Loucy (cell line): ENCODE measurements around the gene VSIG10L2.

Source experiments
- H2AFZ ChIP-seq: fragments of 200-600 bp; sonication (generic); 2 replicates; pipeline ENCODE4 v1.6.0; 2016; ENCODE audit warnings: antibody characterized with exemption, mild to moderate bottlenecking, low read length, moderate library complexity
- H3F3A ChIP-seq: fragments of 200-600 bp; 2 replicates; pipeline ENCODE4 v1.6.0; 2016; ENCODE audit warnings: antibody characterized with exemption, low read depth, mild to moderate bottlenecking
- H3K27me3 ChIP-seq: fragments of 200-600 bp; sonication (generic); 2 replicates; pipeline ENCODE4 v1.6.1; 2014; ENCODE audit warnings: low read length, mild to moderate bottlenecking; ENCODE audit not compliant: insufficient read depth, poor library complexity, severe bottlenecking
- H3K36me3 ChIP-seq: fragments of 200-600 bp; sonication (generic); 2 replicates; pipeline ENCODE4 v1.6.1; 2016; ENCODE audit warnings: low read length; ENCODE audit not compliant: insufficient read depth
- H3K4me1 ChIP-seq: fragments of 200-600 bp; sonication (generic); 2 replicates; pipeline ENCODE4 v1.5.1; 2014; ENCODE audit warnings: low read length, mild to moderate bottlenecking; ENCODE audit not compliant: insufficient read depth, poor library complexity, severe bottlenecking
- H3K4me2 ChIP-seq: fragments of 200-600 bp; sonication (generic); 2 replicates; pipeline ENCODE4 v1.6.0; 2014; ENCODE audit warnings: antibody characterized with exemption, low read length, low read depth, mild to moderate bottlenecking; ENCODE audit not compliant: poor library complexity, severe bottlenecking
- H3K4me3 ChIP-seq: fragments of 200-600 bp; sonication (generic); 2 replicates; pipeline ENCODE4 v1.5.1; 2014; ENCODE audit warnings: low read length, mild to moderate bottlenecking, mixed read lengths; ENCODE audit not compliant: poor library complexity, severe bottlenecking
- H3K79me2 ChIP-seq: fragments of 200-600 bp; sonication (generic); 2 replicates; pipeline ENCODE4 v1.6.1; 2014; ENCODE audit warnings: low read length; ENCODE audit not compliant: insufficient read depth
- H3K9ac ChIP-seq: fragments of 200-600 bp; sonication (generic); 2 replicates; pipeline ENCODE4 v1.6.0; 2014; ENCODE audit warnings: mild to moderate bottlenecking, low read depth, low read length, moderate library complexity; ENCODE audit not compliant: poor library complexity, severe bottlenecking
- H3K9me2 ChIP-seq: fragments of 200-600 bp; sonication (generic); replicated peaks from 2 replicates; pipeline ENCODE4 v1.6.1; 2016; ENCODE audit warnings: low read depth, low read length, mixed read lengths
- H3K9me3 ChIP-seq: fragments of 200-600 bp; sonication (generic); 2 replicates; pipeline ENCODE4 v1.6.1; 2014; ENCODE audit warnings: mild to moderate bottlenecking, antibody characterized with exemption, low read length, low read depth; ENCODE audit not compliant: insufficient read depth
- H4K20me1 ChIP-seq: fragments of 200-600 bp; sonication (generic); 2 replicates; pipeline ENCODE4 v1.6.0; 2014; ENCODE audit warnings: antibody characterized with exemption, low read length, mild to moderate bottlenecking; ENCODE audit not compliant: insufficient read depth, poor library complexity, severe bottlenecking
- CTCF ChIP-seq: fragments of 200-600 bp; sonication (generic); conservative IDR thresholded peaks from 2 replicates; pipeline ENCODE4 v1.5.1; 2014; ENCODE audit warnings: mild to moderate bottlenecking, antibody characterized with exemption, low read length
- EZH2phosphoT487 ChIP-seq: fragments of 200-600 bp; IDR thresholded peaks from 2 replicates; pipeline ENCODE4 v1.6.1; 2018; ENCODE audit warnings: antibody characterized with exemption, mild to moderate bottlenecking, moderate library complexity, borderline replicate concordance

VSIG10L2 gene

GRCh38 chr11:125951731-125952130, 5.9 kb downstream of the VSIG10L2 start:
- no peaks in the 10 kb centered on the region for H3K36me3 ChIP-seq
- no peaks in the 10 kb centered on the region for H3K4me1 ChIP-seq
- H3K9me3 ChIP-seq = no peaks in the 10 kb centered on the region
- TF ChIP-seq EZH2phosphoT487 = no peak
- TF ChIP-seq CTCF = no peak
- H3K4me2 ChIP-seq = no peak overlapping the region
- no peaks in the 10 kb centered on the region for H4K20me1 ChIP-seq
- H3K9me2 ChIP-seq = no peaks in the 10 kb centered on the region
- no peaks in the 10 kb centered on the region for H3K79me2 ChIP-seq
- no peak overlapping the region for H3K9ac ChIP-seq
- no peak overlapping the region for H3K4me3 ChIP-seq
- no peaks in the 10 kb centered on the region for H3F3A ChIP-seq
- no peaks in the 10 kb centered on the region for H3K27me3 ChIP-seq
- no peak overlapping the region for H2AFZ ChIP-seq

DNA sequence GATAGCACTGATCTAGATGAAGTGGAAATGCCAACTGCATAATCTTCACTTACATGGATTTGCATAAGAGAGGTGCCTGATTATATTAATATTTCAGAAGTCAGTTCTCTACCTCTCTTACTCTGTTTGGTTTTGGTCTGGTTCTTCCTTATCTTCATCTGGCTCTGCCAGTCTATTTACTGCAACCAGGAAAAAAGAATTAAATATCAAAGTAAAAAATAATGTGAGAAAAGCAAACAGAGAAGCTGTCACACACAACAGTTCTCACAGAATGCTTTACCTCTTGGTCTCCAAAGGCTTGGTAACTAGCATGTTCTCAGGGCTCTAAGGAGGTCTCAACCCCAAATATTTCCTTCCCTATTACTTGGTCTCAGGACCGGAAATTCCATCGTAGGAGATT, 6.7 kb downstream of the VSIG10L2 start:
- Histone ChIP-seq H3K36me3 (no peaks in the 10 kb centered on the region), H3K79me2 (no peaks in the 10 kb centered on the region), H3F3A (no peaks in the 10 kb centered on the region), H3K4me1 (no peaks in the 10 kb centered on the region), H3K9ac (no peak overlapping the region), H3K4me2 (no peak overlapping the region), H3K9me2 (no peaks in the 10 kb centered on the region), H3K4me3 (no peak overlapping the region), H4K20me1 (no peaks in the 10 kb centered on the region), H2AFZ (no peak overlapping the region), H3K9me3 (no peaks in the 10 kb centered on the region), H3K27me3 (no peaks in the 10 kb centered on the region)
- TF ChIP-seq EZH2phosphoT487 (no peak), CTCF (no peak)

GRCh38 chr11:125952973-125953372, 7.1 kb downstream of the VSIG10L2 start:
- no peak overlapping the region for H3K4me2 ChIP-seq
- no peaks in the 10 kb centered on the region for H3K9me2 ChIP-seq
- no peak for TF ChIP-seq EZH2phosphoT487
- no peak for TF ChIP-seq CTCF
- H3K9me3 ChIP-seq = no peaks in the 10 kb centered on the region
- no peaks in the 10 kb centered on the region for H3K79me2 ChIP-seq
- H3K36me3 ChIP-seq = no peaks in the 10 kb centered on the region
- H3K9ac ChIP-seq = no peak overlapping the region
- no peak overlapping the region for H3K4me3 ChIP-seq
- no peak overlapping the region for H2AFZ ChIP-seq
- no peaks in the 10 kb centered on the region for H3K4me1 ChIP-seq
- H3F3A ChIP-seq = no peaks in the 10 kb centered on the region
- no peaks in the 10 kb centered on the region for H4K20me1 ChIP-seq
- no peaks in the 10 kb centered on the region for H3K27me3 ChIP-seq
